Memory B cell (primary cell): ENCODE results near the gene GMEB1.
"Not testable (repeated sequence)": the region's sequence is repeated elsewhere in the genome, so short reads cannot be mapped to it uniquely, and the experiment has no call there.

ENCODE experiments used
- ATAC-seq: fragments of 150-1000 bp; cut with Tn5 transposase; 2 replicates; pipeline ENCODE4 v1.10.0; 2021; ENCODE audit warnings: low read depth, mild to moderate bottlenecking, moderate library complexity
- DNase-seq, 2 donors: peaks; one replicate each; pipeline ENCODE4 v3.0.0; 2022; ENCODE audit warnings: low spot score in 2 of 2
- H3K27ac Mint-ChIP-seq: one replicate; pipeline ENCODE4 v1.8.0; 2022; ENCODE audit warnings: mild to moderate bottlenecking, moderate library complexity, mixed read lengths
- H3K27me3 Mint-ChIP-seq: one replicate; pipeline ENCODE4 v1.8.0; 2022; ENCODE audit warnings: mixed read lengths
- H3K36me3 Mint-ChIP-seq: one replicate; pipeline ENCODE4 v1.8.0; 2022; ENCODE audit warnings: mild to moderate bottlenecking, mixed read lengths
- H3K4me1 Mint-ChIP-seq: one replicate; pipeline ENCODE4 v1.8.0; 2022; ENCODE audit warnings: mixed read lengths
- H3K4me3 Mint-ChIP-seq: one replicate; pipeline ENCODE4 v1.8.0; 2022; ENCODE audit warnings: mild to moderate bottlenecking, moderate library complexity, mixed read lengths
- H3K9me3 Mint-ChIP-seq: one replicate; pipeline ENCODE4 v1.8.0; 2022; ENCODE audit warnings: mixed read lengths

The GMEB1 gene

DNA sequence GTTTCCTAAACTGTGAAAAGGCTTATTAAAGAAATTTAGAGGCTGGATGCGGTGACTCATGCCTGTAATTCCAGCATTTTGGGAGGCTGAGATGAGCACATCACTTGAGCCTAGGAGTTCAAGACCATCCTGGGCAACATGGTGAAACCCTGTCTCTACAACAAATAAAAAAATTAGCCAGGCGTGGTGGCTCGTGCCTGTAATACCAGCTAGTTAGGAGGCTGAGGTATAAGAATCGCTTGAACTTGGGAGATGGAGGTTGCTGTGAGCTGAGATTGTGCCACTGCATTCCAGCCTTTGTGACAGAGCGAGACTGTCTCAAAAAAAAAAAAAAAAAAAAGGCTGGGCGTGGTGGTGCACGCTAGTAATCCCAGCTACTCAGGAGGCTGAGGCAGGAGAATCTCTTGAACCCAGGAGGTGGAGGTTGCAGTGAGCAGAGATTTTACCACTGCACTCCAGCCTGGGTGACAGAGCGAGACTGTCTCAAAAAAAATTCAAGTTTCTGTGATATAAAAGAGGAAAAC, 82.2 kb downstream of the GMEB1 start:
- ATAC-seq, H3K9me3 Mint-ChIP-seq, H3K27me3 Mint-ChIP-seq, DNase-seq, H3K4me3 Mint-ChIP-seq: not testable (repeated sequence)
- peaks cover 14% of the 10 kb centered on the region for H3K36me3 Mint-ChIP-seq
- peaks cover 25% of the 10 kb centered on the region for H3K4me1 Mint-ChIP-seq
- H3K27ac Mint-ChIP-seq: peak overlapping the region; percentile 48

- Mint-ChIP-seq H3K27me3 (no peaks in the 10 kb centered on the region), H3K4me1 (peaks cover 22% of the 10 kb centered on the region), H3K9me3 (no peaks in the 10 kb centered on the region), H3K4me3 (no peak overlapping the region), H3K27ac (peak overlapping the region; percentile 49), H3K36me3 (peaks cover 11% of the 10 kb centered on the region)
- no peak for DNase-seq
- no peak for ATAC-seq
Measured at GRCh38 chr1:28751315-28752060, 82.9 kb downstream of the GMEB1 start.

- no peak overlapping the region for H3K4me3 Mint-ChIP-seq
- peaks cover 16% of the 10 kb centered on the region for H3K4me1 Mint-ChIP-seq
- no peak overlapping the region for H3K27ac Mint-ChIP-seq
- H3K9me3 Mint-ChIP-seq: no peaks in the 10 kb centered on the region
- H3K27me3 Mint-ChIP-seq: no peaks in the 10 kb centered on the region
- ATAC-seq: no peak
- H3K36me3 Mint-ChIP-seq: peaks cover 18% of the 10 kb centered on the region
- no peak for DNase-seq
Measured at GRCh38 chr1:28755701-28756100, 87.1 kb downstream of the GMEB1 start.

DNA sequence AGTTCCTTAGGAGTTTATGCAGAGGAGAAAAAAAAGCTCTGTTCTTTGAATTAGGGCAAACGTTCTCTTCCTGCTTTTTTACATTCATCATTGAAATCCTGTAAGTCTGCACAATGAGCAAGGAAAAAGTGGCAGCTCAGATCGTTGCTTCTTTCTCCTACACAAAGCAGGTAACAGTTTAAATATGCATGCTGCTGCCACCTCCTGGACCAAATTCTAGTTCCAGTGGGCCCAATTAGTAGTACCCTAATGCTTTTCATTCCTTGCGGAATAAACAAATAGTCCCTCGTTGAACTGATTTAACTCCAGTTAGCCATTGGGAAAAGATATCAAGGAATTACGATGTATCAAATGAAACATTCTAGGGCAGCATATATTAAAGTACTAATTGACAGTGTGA, 88.3 kb downstream of the GMEB1 start:
- Mint-ChIP-seq H3K9me3 (no peaks in the 10 kb centered on the region), H3K27ac (no peak overlapping the region), H3K36me3 (peaks cover 17% of the 10 kb centered on the region), H3K4me1 (peaks cover 14% of the 10 kb centered on the region), H3K4me3 (no peak overlapping the region), H3K27me3 (no peaks in the 10 kb centered on the region)
- ATAC-seq: peak; percentile 41
- no peak for DNase-seq

DNA sequence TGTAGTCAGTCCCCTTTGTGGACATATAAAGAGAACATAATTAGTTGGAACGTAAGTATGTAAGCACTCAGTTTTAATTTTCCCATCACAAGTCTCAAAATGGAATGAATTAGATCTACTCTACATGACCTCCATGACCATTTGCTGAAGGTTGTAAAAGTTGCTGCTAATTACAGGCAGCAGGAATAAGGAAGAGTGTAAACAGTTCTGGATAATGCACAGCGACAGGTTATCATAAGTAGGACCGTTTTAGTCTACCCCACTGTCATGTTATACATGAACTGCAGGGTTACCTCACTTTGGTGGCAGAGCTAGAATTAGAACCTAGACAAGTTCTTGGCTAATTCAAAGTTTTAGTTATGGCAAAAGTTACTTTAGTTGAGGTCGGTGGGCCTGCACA, 89.8 kb downstream of the GMEB1 start:
- Mint-ChIP-seq H3K27me3 (no peaks in the 10 kb centered on the region), H3K4me1 (peaks cover 13% of the 10 kb centered on the region), H3K9me3 (no peaks in the 10 kb centered on the region), H3K36me3 (peaks cover 15% of the 10 kb centered on the region), H3K27ac (no peak overlapping the region), H3K4me3 (no peak overlapping the region)
- DNase-seq (no peak), ATAC-seq (no peak)

GRCh38 chr1:28759257-28759656, 90.7 kb downstream of the GMEB1 start:
- Mint-ChIP-seq H3K9me3 (no peaks in the 10 kb centered on the region), H3K36me3 (peaks cover 14% of the 10 kb centered on the region), H3K27ac (no peak overlapping the region), H3K4me3 (no peak overlapping the region), H3K4me1 (peaks cover 11% of the 10 kb centered on the region), H3K27me3 (no peaks in the 10 kb centered on the region)
- DNase-seq: no peak
- ATAC-seq: no peak

GRCh38 chr1:28761189-28761588, 92.6 kb downstream of the GMEB1 start:
- ATAC-seq (no peak), DNase-seq (no peak)
- Mint-ChIP-seq H3K4me3 (no peak overlapping the region), H3K36me3 (peaks cover 17% of the 10 kb centered on the region), H3K4me1 (peaks cover 15% of the 10 kb centered on the region), H3K27ac (no peak overlapping the region), H3K9me3 (no peaks in the 10 kb centered on the region), H3K27me3 (no peaks in the 10 kb centered on the region)

GRCh38 chr1:28766532-28767183, 98.1 kb downstream of the GMEB1 start:
- no peaks in the 10 kb centered on the region for H3K27me3 Mint-ChIP-seq
- no peaks in the 10 kb centered on the region for H3K9me3 Mint-ChIP-seq
- no peak overlapping the region for H3K4me3 Mint-ChIP-seq
- ATAC-seq (no peak), DNase-seq (no peak)
- H3K36me3 Mint-ChIP-seq: peaks cover 12% of the 10 kb centered on the region
- H3K4me1 Mint-ChIP-seq: peaks cover 10% of the 10 kb centered on the region
- peak overlapping the region; percentile 50 for H3K27ac Mint-ChIP-seq
